ENCODE results near the gene BMP3.

Gene BMP3

GRCh38 chr4:81096566-81096965 is 66.1 kb downstream of the BMP3 start:
- no peaks in the 10 kb centered on the region for H3K36me3 ChIP-seq (ENCODE audit: control insufficient read depth in 1 of 2, insufficient read depth in 2 of 2, low read length in 2 of 2)
- H3K9ac ChIP-seq (ENCODE audit: low read depth in 1 of 2, low read length in 2 of 2) = no peak overlapping the region
- H3K4me3 ChIP-seq (ENCODE audit: low read depth in 1 of 2, low read length in 2 of 2) = no peak overlapping the region
- H3K27me3 ChIP-seq (ENCODE audit: control insufficient read depth in 1 of 2, insufficient read depth in 2 of 2, low read length in 2 of 2) = no peaks in the 10 kb centered on the region
- H3K9me3 ChIP-seq (ENCODE audit: control insufficient read depth in 1 of 2, low read length in 2 of 2) = no peaks in the 10 kb centered on the region
- no peak overlapping the region for H3K27ac ChIP-seq (ENCODE audit: low read depth, low read length)
- H3K4me1 ChIP-seq (ENCODE audit: control insufficient read depth in 1 of 2, insufficient read depth in 2 of 2, low read length in 2 of 2) = no peaks in the 10 kb centered on the region

GRCh38 chr4:81102107-81102506 is 71.6 kb downstream of the BMP3 start:
- Histone ChIP-seq H3K36me3 (ENCODE audit: control insufficient read depth in 1 of 2, insufficient read depth in 2 of 2, low read length in 2 of 2) (no peaks in the 10 kb centered on the region), H3K4me3 (ENCODE audit: low read depth in 1 of 2, low read length in 2 of 2) (no peak overlapping the region), H3K9me3 (ENCODE audit: control insufficient read depth in 1 of 2, low read length in 2 of 2) (no peaks in the 10 kb centered on the region), H3K27ac (ENCODE audit: low read depth, low read length) (no peak overlapping the region), H3K9ac (ENCODE audit: low read depth in 1 of 2, low read length in 2 of 2) (no peak overlapping the region), H3K4me1 (ENCODE audit: control insufficient read depth in 1 of 2, insufficient read depth in 2 of 2, low read length in 2 of 2) (no peaks in the 10 kb centered on the region), H3K27me3 (ENCODE audit: control insufficient read depth in 1 of 2, insufficient read depth in 2 of 2, low read length in 2 of 2) (no peaks in the 10 kb centered on the region)

- H3K27me3 ChIP-seq (ENCODE audit: control insufficient read depth in 1 of 2, insufficient read depth in 2 of 2, low read length in 2 of 2) = no peaks in the 10 kb centered on the region
- no peak overlapping the region for H3K9ac ChIP-seq (ENCODE audit: low read depth in 1 of 2, low read length in 2 of 2)
- H3K9me3 ChIP-seq (ENCODE audit: control insufficient read depth in 1 of 2, low read length in 2 of 2) = no peaks in the 10 kb centered on the region
- no peak overlapping the region for H3K4me3 ChIP-seq (ENCODE audit: low read depth in 1 of 2, low read length in 2 of 2)
- no peak overlapping the region for H3K27ac ChIP-seq (ENCODE audit: low read depth, low read length)
- no peaks in the 10 kb centered on the region for H3K36me3 ChIP-seq (ENCODE audit: control insufficient read depth in 1 of 2, insufficient read depth in 2 of 2, low read length in 2 of 2)
- peaks cover 0 to 6% of the 10 kb centered on the region in 2 donors for H3K4me1 ChIP-seq (ENCODE audit: control insufficient read depth in 1 of 2, insufficient read depth in 2 of 2, low read length in 2 of 2)
Measured at GRCh38 chr4:81106150-81106549, 75.6 kb downstream of the BMP3 start.
